Measurements from ENCODE around the gene PRDM10.
A peak's percentile ranks its signal among the peaks of the same experiment; 100 is the strongest.

PRDM10 gene

GRCh38 chr11:129999407-129999806 is 3.2 kb downstream of the PRDM10 start:
- H3K27ac ChIP-seq (ENCODE audit: low read depth, low read length, poor library complexity, severe bottlenecking), result peak overlapping the region; percentile 79
- no peak overlapping the region for H2AFZ ChIP-seq (ENCODE audit: low read length)
- H3K4me1 ChIP-seq (ENCODE audit: insufficient read depth, low read length, severe bottlenecking), result peaks cover 75% of the 10 kb centered on the region
- H3K9me3 ChIP-seq (ENCODE audit: low read length), result no peaks in the 10 kb centered on the region
- no peaks in the 10 kb centered on the region for H3K9me2 ChIP-seq (ENCODE audit: low read depth, low read length)
- H3K79me2 ChIP-seq (ENCODE audit: insufficient read depth, low read length), result peaks cover 31% of the 10 kb centered on the region
- peak overlapping the region; percentile 44; the same call in 1 of the 2 replicates for H3K4me2 ChIP-seq (ENCODE audit: low read length)
- H3K27me3 ChIP-seq (ENCODE audit: insufficient read depth, low read length), result no peaks in the 10 kb centered on the region
- TF ChIP-seq CTCF (IDR thresholded peaks at IDR 0.05; ENCODE audit: low read length), result no peak
- no peak for TF ChIP-seq EZH2 (IDR thresholded peaks at IDR 0.05; ENCODE audit: borderline replicate concordance, low read length)
- no peaks in the 10 kb centered on the region; the same call in 1 of the 2 replicates for H3K36me3 ChIP-seq (ENCODE audit: insufficient read depth, low read length)
- H4K20me1 ChIP-seq (ENCODE audit: insufficient read depth, low read length), result no peaks in the 10 kb centered on the region
- H3F3A ChIP-seq (ENCODE audit: insufficient read depth, low read length), result no peaks in the 10 kb centered on the region; the same call in 1 of the 2 replicates
- no peak overlapping the region for H3K9ac ChIP-seq (ENCODE audit: low read length)
- H3K4me3 ChIP-seq (ENCODE audit: low read depth, low read length, poor library complexity, severe bottlenecking), result no peak overlapping the region

DNA sequence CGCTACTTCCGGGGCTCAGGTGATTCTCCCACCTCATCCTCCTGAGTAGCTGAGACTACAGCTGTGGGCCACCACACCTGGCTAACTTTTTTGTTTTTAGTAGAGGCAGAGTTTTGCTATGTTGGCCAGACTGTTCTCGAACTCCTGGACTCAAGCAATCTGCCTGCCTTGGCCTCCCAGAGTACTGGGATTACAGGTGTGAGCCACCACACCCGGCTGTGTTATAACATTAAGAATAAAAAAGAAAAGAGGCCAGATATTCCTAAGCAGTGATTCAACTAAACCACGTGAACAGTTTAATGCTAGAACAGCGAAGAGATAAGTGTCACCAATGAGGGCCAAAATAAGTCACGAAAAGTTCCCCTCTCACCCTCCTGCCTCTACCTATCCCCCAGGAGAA is 3.7 kb downstream of the PRDM10 start:
- no peak overlapping the region for H2AFZ ChIP-seq (ENCODE audit: low read length)
- no peaks in the 10 kb centered on the region for H3K27me3 ChIP-seq (ENCODE audit: insufficient read depth, low read length)
- no peak overlapping the region for H3K9ac ChIP-seq (ENCODE audit: low read length)
- no peaks in the 10 kb centered on the region; the same call in 1 of the 2 replicates for H3K36me3 ChIP-seq (ENCODE audit: insufficient read depth, low read length)
- no peak overlapping the region for H3K4me3 ChIP-seq (ENCODE audit: low read depth, low read length, poor library complexity, severe bottlenecking)
- H3F3A ChIP-seq (ENCODE audit: insufficient read depth, low read length), result no peaks in the 10 kb centered on the region; the same call in 1 of the 2 replicates
- H3K9me2 ChIP-seq (ENCODE audit: low read depth, low read length), result no peaks in the 10 kb centered on the region
- H3K4me2 ChIP-seq (ENCODE audit: low read length), result peak overlapping the region; percentile 44
- H3K4me1 ChIP-seq (ENCODE audit: insufficient read depth, low read length, severe bottlenecking), result peaks cover 70% of the 10 kb centered on the region
- no peaks in the 10 kb centered on the region for H3K9me3 ChIP-seq (ENCODE audit: low read length)
- H3K27ac ChIP-seq (ENCODE audit: low read depth, low read length, poor library complexity, severe bottlenecking), result peak overlapping the region; percentile 79
- TF ChIP-seq CTCF (IDR thresholded peaks at IDR 0.05; ENCODE audit: low read length), result no peak
- TF ChIP-seq EZH2 (IDR thresholded peaks at IDR 0.05; ENCODE audit: borderline replicate concordance, low read length), result no peak
- H4K20me1 ChIP-seq (ENCODE audit: insufficient read depth, low read length), result no peaks in the 10 kb centered on the region
- peaks cover 31% of the 10 kb centered on the region for H3K79me2 ChIP-seq (ENCODE audit: insufficient read depth, low read length)

GRCh38 chr11:129998107-129998506 is 4.5 kb downstream of the PRDM10 start:
- no peaks in the 10 kb centered on the region; the same call in 1 of the 2 replicates for H3K36me3 ChIP-seq (ENCODE audit: insufficient read depth, low read length)
- TF ChIP-seq CTCF (IDR thresholded peaks at IDR 0.05; ENCODE audit: low read length) (no peak), EZH2 (IDR thresholded peaks at IDR 0.05; ENCODE audit: borderline replicate concordance, low read length) (no peak)
- H3F3A ChIP-seq (ENCODE audit: insufficient read depth, low read length), result no peaks in the 10 kb centered on the region; the same call in 1 of the 2 replicates
- no peaks in the 10 kb centered on the region for H3K27me3 ChIP-seq (ENCODE audit: insufficient read depth, low read length)
- H3K9me3 ChIP-seq (ENCODE audit: low read length), result no peaks in the 10 kb centered on the region
- no peaks in the 10 kb centered on the region for H4K20me1 ChIP-seq (ENCODE audit: insufficient read depth, low read length)
- H3K9ac ChIP-seq (ENCODE audit: low read length), result peak overlapping the region; percentile 24; the same call in 1 of the 2 replicates
- no peak overlapping the region for H3K4me3 ChIP-seq (ENCODE audit: low read depth, low read length, poor library complexity, severe bottlenecking)
- peak overlapping the region; percentile 79 for H3K27ac ChIP-seq (ENCODE audit: low read depth, low read length, poor library complexity, severe bottlenecking)
- H3K79me2 ChIP-seq (ENCODE audit: insufficient read depth, low read length), result peaks cover 31% of the 10 kb centered on the region
- peaks cover 69% of the 10 kb centered on the region for H3K4me1 ChIP-seq (ENCODE audit: insufficient read depth, low read length, severe bottlenecking)
- peak overlapping the region; percentile 44; the same call in 1 of the 2 replicates for H3K4me2 ChIP-seq (ENCODE audit: low read length)
- H2AFZ ChIP-seq (ENCODE audit: low read length), result no peak overlapping the region
- no peaks in the 10 kb centered on the region for H3K9me2 ChIP-seq (ENCODE audit: low read depth, low read length)

Data from OCI-LY1 (cell line).